ENCODE measurements around the gene A2M.
A peak's percentile ranks its signal among the peaks of the same experiment; 100 is the strongest.

Gene A2M

GRCh38 chr12:9066755-9067423, 48.8 kb downstream of the A2M start:
- no peak for TF ChIP-seq CTCF (IDR thresholded peaks at IDR 0.05; ENCODE audit: low read depth, low read length, missing control alignments)
- H3K27me3 ChIP-seq (replicated peaks), result no peaks in the 10 kb centered on the region
- H3K4me3 ChIP-seq (ENCODE audit: low read depth, low read length), result no peak overlapping the region
- H3K27ac ChIP-seq, result no peak overlapping the region
- in situ Hi-C loops (cut with HindIII; ENCODE audit: low pct_ligation_motif_present, low sequenced_read_pairs), result no loop called here
- H3K36me3 ChIP-seq (replicated peaks), result no peaks in the 10 kb centered on the region
- no peak for DNase-seq

GRCh38 chr12:9066183-9066623, 49.5 kb downstream of the A2M start:
- TF ChIP-seq CTCF (IDR thresholded peaks at IDR 0.05; ENCODE audit: low read depth, low read length, missing control alignments), result no peak
- in situ Hi-C loops (cut with HindIII; ENCODE audit: low pct_ligation_motif_present, low sequenced_read_pairs), result no loop called here

GRCh38 chr12:9065607-9065856, 50.2 kb downstream of the A2M start:
- no peak for TF ChIP-seq CTCF (IDR thresholded peaks at IDR 0.05; ENCODE audit: low read depth, low read length, missing control alignments)
- no peak for DNase-seq
- no peaks in the 10 kb centered on the region for H3K27me3 ChIP-seq (replicated peaks)
- no peak overlapping the region for H3K27ac ChIP-seq
- no peaks in the 10 kb centered on the region for H3K36me3 ChIP-seq (replicated peaks)
- in situ Hi-C loops (cut with HindIII; ENCODE audit: low pct_ligation_motif_present, low sequenced_read_pairs), result no loop called here
- no peak overlapping the region for H3K4me3 ChIP-seq (ENCODE audit: low read depth, low read length)

More at GRCh38 chr12:9066183-9066623, 49.5 kb downstream of the A2M start:
- no peak overlapping the region for H3K27ac ChIP-seq
- no peak for DNase-seq
- no peaks in the 10 kb centered on the region for H3K36me3 ChIP-seq (replicated peaks)
- H3K4me3 ChIP-seq (ENCODE audit: low read depth, low read length), result no peak overlapping the region
- no peaks in the 10 kb centered on the region for H3K27me3 ChIP-seq (replicated peaks)

- DNase-seq, result peak; percentile 9
- Histone ChIP-seq H3K4me3 (ENCODE audit: low read depth, low read length) (peak overlapping the region; percentile 72), H3K27me3 (replicated peaks) (no peaks in the 10 kb centered on the region), H3K27ac (no peak overlapping the region), H3K36me3 (replicated peaks) (no peaks in the 10 kb centered on the region)
- in situ Hi-C loops (cut with HindIII; ENCODE audit: low pct_ligation_motif_present, low sequenced_read_pairs), result no loop called here
- no peak for TF ChIP-seq CTCF (IDR thresholded peaks at IDR 0.05; ENCODE audit: low read depth, low read length, missing control alignments)
These were observed 50.7 kb downstream of the A2M start for GRCh38 chr12:9064815-9065606.

- Histone ChIP-seq H3K27ac (no peak overlapping the region), H3K36me3 (replicated peaks) (no peaks in the 10 kb centered on the region), H3K27me3 (replicated peaks) (no peaks in the 10 kb centered on the region), H3K4me3 (ENCODE audit: low read depth, low read length) (peak overlapping the region; percentile 72)
- DNase-seq, result peak; percentile 22
- in situ Hi-C loops (cut with HindIII; ENCODE audit: low pct_ligation_motif_present, low sequenced_read_pairs), result no loop called here
- TF ChIP-seq CTCF (IDR thresholded peaks at IDR 0.05; ENCODE audit: low read depth, low read length, missing control alignments), result peak; percentile 58
These were observed 51.4 kb downstream of the A2M start for GRCh38 chr12:9064201-9064814.

Data from brain microvascular endothelial cell (primary cell).